A549 (cell line): ENCODE measurements around the gene THAP3. TPM values are rescaled to one million over a fixed set of nuclear protein-coding genes. Genes with fewer than 3 reads are reported as not detected.

Source experiments
- ATAC-seq, 2 experiments: fragments of 200-7000 bp in 1 of 2; fragments of >200 bp in 1 of 2; cut with Nextera tagmentation in 1 of 2; cut with Tn5 transposase in 1 of 2; 3 replicates each; pipeline versions ENCODE4 v1.8.0 to v1.9.1; 2018 to 2020; ENCODE audit warnings: mild to moderate bottlenecking in 1 of 2, moderate library complexity in 1 of 2
- CTCF ChIA-PET: fragments of 300-600 bp; sonication (Branson Sonifier 250); formaldehyde crosslinking; extraction: SDS; loops from one replicate; lab custom pipeline; 2021; ENCODE audit warnings: antibody characterized with exemption, inconsistent platforms; lab: Yijun Ruan, JAX
- POLR2A ChIA-PET: fragments of 350-600 bp; formaldehyde crosslinking; extraction: SDS; loops from one replicate; lab custom pipeline; 2021; ENCODE audit warnings: antibody characterized with exemption, inconsistent platforms; lab: Yijun Ruan, JAX
- DNase-seq, 2 experiments: peaks; one replicate each; pipeline versions ENCODE4 v3.0.0 to v3.0.0-alpha.2; 2011 to 2016; ENCODE audit warnings: low read depth in 1 of 2, low spot score in 1 of 2
- FAIRE-seq: peaks from 2 replicates; lab custom pipeline; 2011; peaks lifted over from hg19 to GRCh38; lab: Jason Lieb, UNC
- H3K27ac ChIP-seq, 2 experiments: fragments of >200 bp; sonication (Bioruptor Twin); formaldehyde crosslinking; 3 replicates each; pipeline ENCODE4 v1.5.1; 2016 to 2017
- H3K4me1 ChIP-seq: fragments of >200 bp; sonication (Bioruptor Twin); formaldehyde crosslinking; 3 replicates; pipeline ENCODE4 v1.6.1; 2016
- H3K4me2 ChIP-seq: fragments of >200 bp; sonication (Bioruptor Twin); formaldehyde crosslinking; 3 replicates; pipeline ENCODE4 v1.6.1; 2016
- H3K4me3 ChIP-seq: fragments of >200 bp; sonication (Bioruptor Twin); formaldehyde crosslinking; 3 replicates; pipeline ENCODE4 v1.5.1; 2016
- H3K9me3 ChIP-seq: fragments of >200 bp; sonication (Bioruptor Twin); formaldehyde crosslinking; 3 replicates; pipeline ENCODE4 v1.6.1; 2016
- CBX2 ChIP-seq: fragments of 200-600 bp; sonication (generic); IDR thresholded peaks from 2 replicates; pipeline ENCODE4 v1.6.1; 2016; ENCODE audit warnings: low read depth, mild to moderate bottlenecking, borderline replicate concordance
- EHF ChIP-seq: fragments of 250-450 bp; sonication (Bioruptor Pico); IDR thresholded peaks from 2 replicates; pipeline ENCODE4 v1.5.0; 2020; ENCODE audit warnings: mild to moderate bottlenecking
- FOXS1 ChIP-seq: fragments of 250-450 bp; sonication (Bioruptor Pico); IDR thresholded peaks from 2 replicates; pipeline ENCODE4 v1.5.0; 2020; ENCODE audit warnings: mild to moderate bottlenecking, moderate library complexity
- HDAC2 ChIP-seq: fragments of 200-600 bp; sonication (generic); IDR thresholded peaks from 2 replicates; pipeline ENCODE4 v1.6.1; 2016
- HOXA7 ChIP-seq: fragments of 250-450 bp; sonication (Bioruptor Pico); IDR thresholded peaks from 2 replicates; pipeline ENCODE4 v1.5.0; 2020; ENCODE audit warnings: mild to moderate bottlenecking, moderate library complexity
- JUNB ChIP-seq: fragments of >200 bp; sonication (Bioruptor Twin); formaldehyde crosslinking; IDR thresholded peaks from 2 replicates; pipeline ENCODE4 v1.6.1; 2016
- KDM5A ChIP-seq: fragments of 200-600 bp; sonication (generic); IDR thresholded peaks from 2 replicates; pipeline ENCODE4 v1.6.1; 2016; ENCODE audit warnings: antibody characterized with exemption, mild to moderate bottlenecking
- MAZ ChIP-seq: fragments of 150-350 bp; IDR thresholded peaks from 2 replicates; pipeline ENCODE4 v1.6.1; 2014; ENCODE audit warnings: antibody characterized with exemption, low read depth, low read length, borderline replicate concordance
- NFE2L2 ChIP-seq: fragments of 150-350 bp; conservative IDR thresholded peaks from 2 replicates; pipeline ENCODE4 v1.6.1; 2014; ENCODE audit warnings: low read length
- NR3C1 ChIP-seq: fragments of >200 bp; sonication (Bioruptor Twin); formaldehyde crosslinking; IDR thresholded peaks from 3 replicates; pipeline ENCODE4 v1.6.1; 2017
- PHF8 ChIP-seq: fragments of 200-600 bp; sonication (generic); IDR thresholded peaks from 2 replicates; pipeline ENCODE4 v1.6.1; 2016; ENCODE audit warnings: low read depth, mild to moderate bottlenecking, antibody characterized with exemption, moderate library complexity, borderline replicate concordance
- RAD21 ChIP-seq, 2 experiments: fragments of >200 bp in 1 of 2; sonication (Bioruptor Twin) in 1 of 2; formaldehyde crosslinking in 1 of 2; IDR thresholded peaks in 1 of 2; conservative IDR thresholded peaks in 1 of 2; 2 replicates in 1 of 2; 3 replicates in 1 of 2; pipeline ENCODE4 v1.6.1; 2012 to 2018; ENCODE audit warnings: inconsistent platforms in 1 of 2
- RCOR1 ChIP-seq: fragments of 150-350 bp; IDR thresholded peaks from 2 replicates; pipeline ENCODE4 v1.6.1; 2014; ENCODE audit warnings: antibody characterized with exemption, low read length, low read depth
- RNF2 ChIP-seq: fragments of 200-600 bp; sonication (generic); IDR thresholded peaks from 2 replicates; pipeline ENCODE4 v1.6.1; 2016; ENCODE audit warnings: low read depth, mild to moderate bottlenecking, antibody characterized with exemption, moderate library complexity, borderline replicate concordance
- TFCP2L1 ChIP-seq: fragments of 250-450 bp; sonication (Bioruptor Pico); IDR thresholded peaks from 2 replicates; pipeline ENCODE4 v1.5.0; 2021; ENCODE audit warnings: mild to moderate bottlenecking
- ZC3H11A ChIP-seq: fragments of 450-650 bp; IDR thresholded peaks from 2 replicates; pipeline ENCODE4 v1.6.1; 2014; ENCODE audit warnings: antibody characterized with exemption, mild to moderate bottlenecking
- ZNF302 ChIP-seq: fragments of 250-450 bp; sonication (Bioruptor Pico); IDR thresholded peaks from 2 replicates; pipeline ENCODE4 v1.9.0; 2021; ENCODE audit warnings: inconsistent platforms, mild to moderate bottlenecking, moderate library complexity
- ZSCAN20 ChIP-seq: fragments of 250-450 bp; sonication (Bioruptor Pico); IDR thresholded peaks from 2 replicates; pipeline ENCODE4 v1.8.0; 2022; ENCODE audit warnings: mild to moderate bottlenecking, moderate library complexity
- WGBS: methylation state at CpG from one replicate; pipeline ENCODE4 v1.1.6; 2017; ENCODE audit errors: missing lambda C conversion rate; 5-methylcytosine and 5-hydroxymethylcytosine counted together
- polyA plus RNA-seq, 4 experiments: library from polyadenylated mRNA; depleted of rRNA in 3 of 4; stranded (reverse); fragments of >200 nt; fragmentation: RNase III in 1 of 4; extraction: RNeasy Plus Mini Kit Qiagen cat#74134 plus additional on column Dnase treatment in 1 of 4; gene quantifications; 2 replicates in 3 of 4; 3 replicates in 1 of 4; pipeline ENCODE4 v1.2.3, GENCODE V29; 2011 to 2017
- TF ChIP-seq, protein P1 (sequence below): fragments of >200 bp; sonication (Bioruptor Twin); formaldehyde crosslinking; IDR thresholded peaks from 3 replicates; pipeline ENCODE4 v1.6.1; 2016
- TF ChIP-seq, protein P2 (sequence below): fragments of >200 bp; sonication (Bioruptor Twin); formaldehyde crosslinking; IDR thresholded peaks from 2 replicates; pipeline ENCODE4 v1.6.1; 2016
- TF ChIP-seq, protein P3 (sequence below): fragments of 200-600 bp; sonication (generic); IDR thresholded peaks from 2 replicates; pipeline ENCODE4 v1.6.1; 2016; ENCODE audit warnings: antibody characterized with exemption, mild to moderate bottlenecking, moderate library complexity
- TF ChIP-seq, protein P4 (sequence below): IDR thresholded peaks from 2 replicates; pipeline ENCODE4 v1.6.1; 2012

The THAP3 gene
- polyA plus RNA-seq, 2 of the 4 experiments (the other 2 are of a cell fraction): 6.5 to 12.0 TPM

DNA sequence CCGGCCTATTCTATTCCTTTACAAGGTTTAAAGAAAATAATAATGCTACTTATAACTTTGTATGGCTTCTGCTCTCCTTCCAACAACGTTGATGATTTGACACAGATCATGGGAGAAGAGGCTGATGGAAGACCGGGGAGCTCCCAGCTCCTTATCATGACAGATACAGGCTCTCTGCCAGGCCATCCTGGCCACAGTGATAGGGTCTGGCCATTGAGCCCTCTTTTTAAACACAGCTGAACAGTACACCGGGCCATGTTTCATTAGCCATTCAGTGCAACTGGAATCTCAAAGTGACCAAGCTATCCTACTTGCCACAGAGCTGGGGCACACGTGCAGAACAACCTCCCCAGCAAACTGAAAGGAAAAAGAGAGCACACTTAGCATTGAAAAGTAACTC is 42.0 kb downstream of the THAP3 start:
- TF ChIP-seq EHF: no peak
- TF ChIP-seq, all 56 proteins: peak for 0
- no peak overlapping the region for H3K4me2 ChIP-seq
- H3K27ac ChIP-seq: no peak overlapping the region
- H3K4me3 ChIP-seq: no peak overlapping the region
- WGBS: 95% methylated on average over 5 of the region's 5 CpGs
- H3K4me1 ChIP-seq: no peaks in the 10 kb centered on the region
- no peak for FAIRE-seq
- no peak for ATAC-seq
- CTCF ChIA-PET: interaction anchor here (0.5 kb wide), 1 partner anchor 152 kb away, joined by 3 read pairs; no protein-coding TSS in a partner anchor
- DNase-seq: no peak
- H3K9me3 ChIP-seq: no peaks in the 10 kb centered on the region
- POLR2A ChIA-PET: no interaction called here

DNA sequence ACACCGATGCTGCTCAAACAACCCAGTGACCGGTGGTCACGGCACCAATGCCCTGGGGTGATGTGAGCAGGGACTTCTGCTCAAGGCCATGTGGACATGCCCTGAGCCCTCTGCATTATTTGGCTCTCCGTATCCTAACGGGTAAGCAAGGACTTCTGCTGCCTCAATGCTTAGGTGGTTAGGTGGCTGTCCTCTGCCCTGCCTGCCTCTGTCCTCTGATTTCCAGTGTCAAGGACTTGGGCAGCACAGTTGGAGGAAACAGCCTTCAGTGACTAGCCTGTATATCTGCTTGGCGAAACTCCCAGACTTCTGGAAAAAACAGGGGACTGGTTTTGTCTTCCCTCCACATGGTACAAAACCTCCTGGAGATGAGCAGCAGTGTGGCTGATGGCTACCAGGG is 42.5 kb downstream of the THAP3 start:
- H3K4me2 ChIP-seq: no peak overlapping the region
- no peak for ATAC-seq
- H3K4me3 ChIP-seq: no peak overlapping the region
- ChIA-PET POLR2A (no interaction called here), CTCF (interaction anchor here (0.5 to 1.0 kb wide), 2 partner anchors 16 to 152 kb away, joined by 3 read pairs; no protein-coding TSS in a partner anchor)
- H3K27ac ChIP-seq: no peak overlapping the region
- no peaks in the 10 kb centered on the region for H3K4me1 ChIP-seq
- no peaks in the 10 kb centered on the region for H3K9me3 ChIP-seq
- WGBS: 100% methylated on average over 3 of the region's 6 CpGs
- no peak for DNase-seq
- FAIRE-seq: no peak
- TF ChIP-seq, protein P1, sequence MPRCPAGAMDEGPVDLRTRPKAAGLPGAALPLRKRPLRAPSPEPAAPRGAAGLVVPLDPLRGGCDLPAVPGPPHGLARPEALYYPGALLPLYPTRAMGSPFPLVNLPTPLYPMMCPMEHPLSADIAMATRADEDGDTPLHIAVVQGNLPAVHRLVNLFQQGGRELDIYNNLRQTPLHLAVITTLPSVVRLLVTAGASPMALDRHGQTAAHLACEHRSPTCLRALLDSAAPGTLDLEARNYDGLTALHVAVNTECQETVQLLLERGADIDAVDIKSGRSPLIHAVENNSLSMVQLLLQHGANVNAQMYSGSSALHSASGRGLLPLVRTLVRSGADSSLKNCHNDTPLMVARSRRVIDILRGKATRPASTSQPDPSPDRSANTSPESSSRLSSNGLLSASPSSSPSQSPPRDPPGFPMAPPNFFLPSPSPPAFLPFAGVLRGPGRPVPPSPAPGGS: no peak
- TF ChIP-seq FOXS1 (CRISPR knock-in tag) (no peak), MAZ (no peak), ZSCAN20 (no peak), RNF2 (no peak), KDM5A (no peak), PHF8 (no peak), NR3C1 (no peak), EHF (no peak), HOXA7 (CRISPR knock-in tag) (no peak), ZNF302 (CRISPR knock-in tag) (no peak), RCOR1 (no peak), RAD21 (conservative IDR thresholded peaks at IDR 0.05 in 1 of 2, IDR thresholded peaks at IDR 0.05 in 1 of 2) (no peak), ZC3H11A (no peak), HDAC2 (no peak), NFE2L2 (no peak)
- TF ChIP-seq, protein P2, sequence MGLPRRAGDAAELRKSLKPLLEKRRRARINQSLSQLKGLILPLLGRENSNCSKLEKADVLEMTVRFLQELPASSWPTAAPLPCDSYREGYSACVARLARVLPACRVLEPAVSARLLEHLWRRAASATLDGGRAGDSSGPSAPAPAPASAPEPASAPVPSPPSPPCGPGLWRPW: no peak
- TF ChIP-seq, protein P3, sequence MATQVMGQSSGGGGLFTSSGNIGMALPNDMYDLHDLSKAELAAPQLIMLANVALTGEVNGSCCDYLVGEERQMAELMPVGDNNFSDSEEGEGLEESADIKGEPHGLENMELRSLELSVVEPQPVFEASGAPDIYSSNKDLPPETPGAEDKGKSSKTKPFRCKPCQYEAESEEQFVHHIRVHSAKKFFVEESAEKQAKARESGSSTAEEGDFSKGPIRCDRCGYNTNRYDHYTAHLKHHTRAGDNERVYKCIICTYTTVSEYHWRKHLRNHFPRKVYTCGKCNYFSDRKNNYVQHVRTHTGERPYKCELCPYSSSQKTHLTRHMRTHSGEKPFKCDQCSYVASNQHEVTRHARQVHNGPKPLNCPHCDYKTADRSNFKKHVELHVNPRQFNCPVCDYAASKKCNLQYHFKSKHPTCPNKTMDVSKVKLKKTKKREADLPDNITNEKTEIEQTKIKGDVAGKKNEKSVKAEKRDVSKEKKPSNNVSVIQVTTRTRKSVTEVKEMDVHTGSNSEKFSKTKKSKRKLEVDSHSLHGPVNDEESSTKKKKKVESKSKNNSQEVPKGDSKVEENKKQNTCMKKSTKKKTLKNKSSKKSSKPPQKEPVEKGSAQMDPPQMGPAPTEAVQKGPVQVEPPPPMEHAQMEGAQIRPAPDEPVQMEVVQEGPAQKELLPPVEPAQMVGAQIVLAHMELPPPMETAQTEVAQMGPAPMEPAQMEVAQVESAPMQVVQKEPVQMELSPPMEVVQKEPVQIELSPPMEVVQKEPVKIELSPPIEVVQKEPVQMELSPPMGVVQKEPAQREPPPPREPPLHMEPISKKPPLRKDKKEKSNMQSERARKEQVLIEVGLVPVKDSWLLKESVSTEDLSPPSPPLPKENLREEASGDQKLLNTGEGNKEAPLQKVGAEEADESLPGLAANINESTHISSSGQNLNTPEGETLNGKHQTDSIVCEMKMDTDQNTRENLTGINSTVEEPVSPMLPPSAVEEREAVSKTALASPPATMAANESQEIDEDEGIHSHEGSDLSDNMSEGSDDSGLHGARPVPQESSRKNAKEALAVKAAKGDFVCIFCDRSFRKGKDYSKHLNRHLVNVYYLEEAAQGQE: no peak
- TF ChIP-seq, all 56 proteins: peak for 0

DNA sequence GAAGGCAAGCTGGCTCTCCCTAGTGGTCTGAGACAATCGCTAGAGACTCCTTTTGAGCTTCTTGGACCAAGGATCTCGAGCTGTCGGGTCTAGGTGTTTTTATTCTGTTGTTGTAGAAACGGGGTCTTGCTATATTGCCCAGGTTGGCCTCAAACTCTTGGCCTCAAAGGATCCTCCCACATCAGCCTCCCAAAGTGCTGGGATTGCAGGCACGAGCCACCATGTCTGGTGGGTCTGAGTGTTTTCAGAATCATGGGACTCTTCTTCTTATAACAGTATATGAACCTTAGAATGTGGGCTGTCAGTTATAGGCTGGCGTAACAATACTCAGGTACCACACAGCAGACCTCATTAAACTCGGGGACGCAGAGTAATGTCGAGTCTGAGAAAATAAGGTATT is 43.8 kb downstream of the THAP3 start:
- ATAC-seq: no peak
- CTCF ChIA-PET: no interaction called here
- Histone ChIP-seq H3K4me2 (no peak overlapping the region), H3K4me3 (no peak overlapping the region), H3K4me1 (no peaks in the 10 kb centered on the region), H3K27ac (no peak overlapping the region), H3K9me3 (no peaks in the 10 kb centered on the region)
- WGBS: 96% methylated on average over 9 of the region's 9 CpGs
- FAIRE-seq: no peak
- POLR2A ChIA-PET: no interaction called here
- TF ChIP-seq CBX2 (no peak), JUNB (no peak), TFCP2L1 (CRISPR knock-in tag) (no peak)
- TF ChIP-seq, protein P4, sequence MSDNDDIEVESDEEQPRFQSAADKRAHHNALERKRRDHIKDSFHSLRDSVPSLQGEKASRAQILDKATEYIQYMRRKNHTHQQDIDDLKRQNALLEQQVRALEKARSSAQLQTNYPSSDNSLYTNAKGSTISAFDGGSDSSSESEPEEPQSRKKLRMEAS: no peak
- no peak for DNase-seq
